Lower leg skin (tissue), 4 donors: ENCODE measurements around the gene ARHGAP35. TPM values are rescaled to one million over a fixed set of nuclear protein-coding genes. Genes with fewer than 3 reads are reported as not detected.

Experiments
- DNase-seq, 2 donors: peaks; one replicate each; pipeline ENCODE4 v3.0.0-alpha.2; 2019; ENCODE audit warnings: low spot score in 2 of 2
- H3K4me3 ChIP-seq: fragments of 200-600 bp; sonication (generic); 2 replicates; pipeline ENCODE4 v1.5.1; 2017; ENCODE audit warnings: mild to moderate bottlenecking, low read depth; ENCODE audit not compliant: poor library complexity, severe bottlenecking
- CTCF ChIP-seq, 3 donors: fragments of 450-650 bp; IDR thresholded peaks; one replicate each; pipeline ENCODE4 v1.5.1; 2016; ENCODE audit warnings: antibody characterized with exemption in 3 of 3, mild to moderate bottlenecking in 3 of 3, moderate library complexity in 2 of 3
- POLR2A ChIP-seq, 2 donors: fragments of 450-650 bp; IDR thresholded peaks; one replicate each; pipeline ENCODE4 v1.6.1; 2016 to 2017; ENCODE audit warnings: antibody characterized with exemption in 2 of 2, mild to moderate bottlenecking in 1 of 2, moderate library complexity in 1 of 2
- WGBS, 2 donors: methylation state at CpG; one replicate each; pipeline ENCODE4 v1.1.5; 2018; 5-methylcytosine and 5-hydroxymethylcytosine counted together
- intact Hi-C: fragments of 100-400 bp; cut with DNase I; formaldehyde crosslinking; loops from one replicate; pipeline ENCODE4 v1.15.0; 2023; ENCODE audit warnings: low total_unique reads
- total RNA-seq, 4 donors: library from RNA; depleted of rRNA; stranded (reverse); fragments of >200 nt; gene quantifications; one replicate each; pipeline ENCODE4 v1.1.0, GENCODE V29; 2016

ARHGAP35 gene
- total RNA-seq, 4 donors from 2014 or later = 19.4 to 43.6 (median 40.1) TPM

- WGBS, 2 donors = 87 to 92% methylated on average over 2 of the region's 2 CpGs
- no peak for DNase-seq
- intact Hi-C loops = no loop called here
- TF ChIP-seq POLR2A (IDR thresholded peaks at IDR 0.05) = no peak
- no peak for TF ChIP-seq CTCF (IDR thresholded peaks at IDR 0.05)
- H3K4me3 ChIP-seq = no peak overlapping the region
These were observed 45.4 kb downstream of the ARHGAP35 start for GRCh38 chr19:46906221-46906620.

GRCh38 chr19:46907880-46908279 is 47.1 kb downstream of the ARHGAP35 start:
- TF ChIP-seq CTCF (IDR thresholded peaks at IDR 0.05) = no peak
- TF ChIP-seq POLR2A (IDR thresholded peaks at IDR 0.05) = no peak
- 67 to 72% methylated on average over 4 of the region's 4 CpGs for whole genome bisulfite sequencing, 2 donors
- no peak overlapping the region for H3K4me3 ChIP-seq
- peak in 1 of 2 donors; percentile 76 for DNase-seq
- intact Hi-C loops = no loop called here

- no peak overlapping the region for H3K4me3 ChIP-seq
- no peak for DNase-seq
These were observed 48.6 kb downstream of the ARHGAP35 start for GRCh38 chr19:46909356-46909755.

More at GRCh38 chr19:46909356-46909755, 48.6 kb downstream of the ARHGAP35 start:
- 79 to 80% methylated on average over 4 of the region's 4 CpGs for WGBS, 2 donors
- intact Hi-C loops = no loop called here
- no peak for TF ChIP-seq CTCF (IDR thresholded peaks at IDR 0.05)
- TF ChIP-seq POLR2A (IDR thresholded peaks at IDR 0.05) = no peak

Other genes with a start within 250 kb of the ARHGAP35 start
- gene PTGIR, start 235.9 kb upstream of the ARHGAP35 start, total RNA-seq = 1 to 10 TPM in 2 of 4 donors, under 1 TPM in 2; 0.51 to 3.6 (median 2.1) TPM
- gene GNG8, start 224.8 kb upstream of the ARHGAP35 start, total RNA-seq = not detected
- gene DACT3, start 199.8 kb upstream of the ARHGAP35 start, total RNA-seq = 1 to 10 TPM; 1.3 to 4.1 (median 2.6) TPM
- gene PRKD2, start 143.9 kb upstream of the ARHGAP35 start, total RNA-seq = 100 to 1,000 TPM in 1 of 4 donors, 10 to 100 TPM in 3; 52.6 to 120 (median 66.7) TPM
- gene FKRP, start 114.9 kb upstream of the ARHGAP35 start, total RNA-seq = 10 to 100 TPM in 3 of 4 donors, 1 to 10 TPM in 1; 9.4 to 16.1 (median 12.8) TPM
- 10 to 100 TPM; 81.5 to 97.6 (median 93.5) TPM for gene STRN4, start 114.5 kb upstream of the ARHGAP35 start, total RNA-seq
- 100 to 1,000 TPM in 3 of 4 donors, 10 to 100 TPM in 1; 59.3 to 181 (median 137) TPM for gene SLC1A5, start 72.4 kb upstream of the ARHGAP35 start, total RNA-seq
- gene AP2S1, start 10.2 kb upstream of the ARHGAP35 start, total RNA-seq = 100 to 1,000 TPM in 3 of 4 donors, 10 to 100 TPM in 1; 88.9 to 132 (median 114) TPM
- gene NPAS1, start 158.8 kb downstream of the ARHGAP35 start, total RNA-seq = 10 to 100 TPM in 3 of 4 donors, 1 to 10 TPM in 1; 5.7 to 24.3 (median 12.6) TPM
- gene TMEM160, start 187.6 kb downstream of the ARHGAP35 start, total RNA-seq = 10 to 100 TPM; 54.1 to 64.8 (median 56.0) TPM